ENCODE results near the gene SHPK.

DNA sequence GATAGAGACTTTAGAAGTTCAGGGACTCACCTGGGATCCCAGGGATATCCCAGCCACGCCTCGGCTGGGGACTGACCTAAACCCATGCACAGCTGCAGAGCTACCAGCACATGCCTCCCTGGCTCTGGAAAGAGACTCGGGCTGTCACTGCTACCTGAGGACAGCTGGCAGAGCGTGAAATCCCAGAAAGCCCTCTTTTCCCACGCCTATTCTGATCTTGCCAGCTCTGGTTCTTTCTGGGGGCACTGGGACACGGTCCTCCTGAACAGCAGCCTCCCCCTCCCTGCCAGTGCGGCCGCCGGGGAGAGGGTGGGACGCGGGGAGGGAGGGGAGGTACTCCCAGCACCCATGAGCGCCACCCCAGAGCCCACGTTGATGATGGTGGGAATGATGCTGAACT is 49.1 kb upstream of the SHPK start:
- TF ChIP-seq, protein P1, sequence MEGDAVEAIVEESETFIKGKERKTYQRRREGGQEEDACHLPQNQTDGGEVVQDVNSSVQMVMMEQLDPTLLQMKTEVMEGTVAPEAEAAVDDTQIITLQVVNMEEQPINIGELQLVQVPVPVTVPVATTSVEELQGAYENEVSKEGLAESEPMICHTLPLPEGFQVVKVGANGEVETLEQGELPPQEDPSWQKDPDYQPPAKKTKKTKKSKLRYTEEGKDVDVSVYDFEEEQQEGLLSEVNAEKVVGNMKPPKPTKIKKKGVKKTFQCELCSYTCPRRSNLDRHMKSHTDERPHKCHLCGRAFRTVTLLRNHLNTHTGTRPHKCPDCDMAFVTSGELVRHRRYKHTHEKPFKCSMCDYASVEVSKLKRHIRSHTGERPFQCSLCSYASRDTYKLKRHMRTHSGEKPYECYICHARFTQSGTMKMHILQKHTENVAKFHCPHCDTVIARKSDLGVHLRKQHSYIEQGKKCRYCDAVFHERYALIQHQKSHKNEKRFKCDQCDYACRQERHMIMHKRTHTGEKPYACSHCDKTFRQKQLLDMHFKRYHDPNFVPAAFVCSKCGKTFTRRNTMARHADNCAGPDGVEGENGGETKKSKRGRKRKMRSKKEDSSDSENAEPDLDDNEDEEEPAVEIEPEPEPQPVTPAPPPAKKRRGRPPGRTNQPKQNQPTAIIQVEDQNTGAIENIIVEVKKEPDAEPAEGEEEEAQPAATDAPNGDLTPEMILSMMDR (IDR thresholded peaks at IDR 0.05; ENCODE audit: insufficient read depth, low read length, poor library complexity, severe bottlenecking) = no peak
- no peak for TF ChIP-seq EZH2phosphoT487 (conservative IDR thresholded peaks at IDR 0.05; ENCODE audit: low read length)

Data from SU-DHL-6 (cell line).